Measurements from ENCODE around the gene SETSIP.

Gene SETSIP

DNA sequence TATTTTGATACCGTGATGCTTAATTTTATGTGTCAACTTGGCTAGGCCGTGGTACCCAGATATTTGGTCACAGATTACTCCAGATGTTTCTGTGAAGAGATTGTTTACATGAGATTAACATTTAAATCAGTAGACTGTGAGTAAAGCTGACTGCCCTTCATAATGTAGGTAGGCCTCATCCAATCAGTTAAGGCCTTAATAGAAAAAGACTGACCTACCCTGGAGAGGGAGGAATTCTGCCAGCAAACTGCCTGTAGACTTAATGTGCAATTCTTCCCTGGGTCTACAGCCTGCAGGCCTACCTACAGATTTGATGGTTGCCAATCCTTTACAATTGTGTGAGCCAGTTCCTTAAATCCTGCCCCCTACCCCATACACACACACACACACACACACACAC, 4.3 kb downstream of the SETSIP start:
- TF ChIP-seq POLR2AphosphoS5 (IDR thresholded peaks at IDR 0.05; ENCODE audit: low read depth, low read length) (no peak), PAX5 (IDR thresholded peaks at IDR 0.05; ENCODE audit: insufficient read depth, low read length, severe bottlenecking) (no peak)
- FAIRE-seq (no peak), DNase-seq (ENCODE audit: insufficient read length, low spot score) (no peak)

DNA sequence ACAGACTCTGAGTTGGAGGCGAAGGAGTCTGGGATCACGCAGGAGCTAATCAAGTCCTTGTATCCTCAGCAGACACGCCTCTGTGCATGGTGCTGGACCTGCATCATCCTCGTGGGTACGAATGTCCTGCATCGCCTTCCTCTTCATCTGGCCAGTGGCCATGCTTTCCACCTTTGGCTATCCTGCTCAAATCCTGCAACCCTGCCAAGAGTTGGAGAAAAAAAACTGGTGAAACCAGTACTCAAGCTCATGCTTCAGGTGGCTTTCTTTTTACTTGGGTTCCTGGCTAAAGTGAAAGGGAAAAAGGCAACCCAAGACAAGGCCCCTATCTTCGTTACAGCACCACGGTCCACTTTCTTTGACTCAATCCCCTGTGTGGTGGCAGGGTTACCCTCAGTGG, 8.9 kb downstream of the SETSIP start:
- FAIRE-seq (no peak), DNase-seq (ENCODE audit: insufficient read length, low spot score) (no peak)
- no peak for TF ChIP-seq POU2F2 (IDR thresholded peaks at IDR 0.05; ENCODE audit: low read depth, low read length)
- TF ChIP-seq POLR2AphosphoS5 (IDR thresholded peaks at IDR 0.05; ENCODE audit: low read depth, low read length) = no peak
- no peak for TF ChIP-seq TAF1 (IDR thresholded peaks at IDR 0.05; ENCODE audit: low read depth, low read length)
- no peak for TF ChIP-seq PAX5 (IDR thresholded peaks at IDR 0.05; ENCODE audit: insufficient read depth, low read length, severe bottlenecking)
- no peak for TF ChIP-seq POLR2A (IDR thresholded peaks at IDR 0.05; ENCODE audit: low read depth, low read length)
- TF ChIP-seq SPI1 (IDR thresholded peaks at IDR 0.05; ENCODE audit: low read depth, low read length) = no peak

DNA sequence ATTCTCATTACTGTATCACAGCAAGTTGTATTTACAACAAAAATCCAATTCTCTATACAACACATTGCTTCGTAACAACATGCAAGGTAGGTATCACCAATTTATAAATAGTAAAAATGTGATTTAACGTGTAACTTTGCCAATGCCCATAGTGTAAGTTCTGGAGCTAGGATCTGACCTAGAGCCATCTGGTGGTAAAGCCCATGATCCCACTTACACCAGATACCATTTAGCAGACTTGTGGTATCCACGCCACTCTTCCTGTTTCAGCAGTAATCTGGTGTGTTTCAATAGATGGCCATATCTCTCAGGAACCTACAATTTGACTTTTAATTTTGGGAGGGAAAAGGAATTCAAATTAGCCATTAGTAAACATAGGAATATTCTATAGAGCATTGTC, 10.2 kb downstream of the SETSIP start:
- no peak for FAIRE-seq
- DNase-seq (ENCODE audit: insufficient read length, low spot score) = no peak
- no peak for TF ChIP-seq POU2F2 (IDR thresholded peaks at IDR 0.05; ENCODE audit: low read depth, low read length)
- TF ChIP-seq SPI1 (IDR thresholded peaks at IDR 0.05; ENCODE audit: low read depth, low read length) = no peak
- TF ChIP-seq PAX5 (IDR thresholded peaks at IDR 0.05; ENCODE audit: insufficient read depth, low read length, severe bottlenecking) = no peak
- TF ChIP-seq TAF1 (IDR thresholded peaks at IDR 0.05; ENCODE audit: low read depth, low read length) = no peak
- TF ChIP-seq POLR2A (IDR thresholded peaks at IDR 0.05; ENCODE audit: low read depth, low read length) = no peak
- no peak for TF ChIP-seq POLR2AphosphoS5 (IDR thresholded peaks at IDR 0.05; ENCODE audit: low read depth, low read length)

DNA sequence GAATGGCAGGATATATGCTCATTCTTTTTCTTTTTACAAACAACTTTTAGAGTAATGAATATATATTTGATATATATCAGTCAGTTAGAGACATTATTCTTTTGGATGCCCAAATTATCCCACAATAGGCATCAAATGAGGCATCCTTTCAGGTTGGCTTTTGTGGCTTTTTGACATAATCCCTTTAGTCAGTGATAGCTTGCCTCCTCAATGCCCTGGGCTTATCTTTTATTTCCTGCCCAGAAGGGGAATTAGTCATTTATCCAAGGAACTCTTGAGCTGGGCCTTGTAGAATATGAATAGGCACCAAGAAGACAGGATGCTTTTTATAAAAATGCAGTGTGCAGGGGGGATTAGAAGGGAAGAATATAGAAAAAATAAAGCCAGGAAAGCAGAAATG, 23.3 kb downstream of the SETSIP start:
- no peak for FAIRE-seq
- no peak for TF ChIP-seq POU2F2 (IDR thresholded peaks at IDR 0.05; ENCODE audit: low read depth, low read length)
- no peak for TF ChIP-seq PAX5 (IDR thresholded peaks at IDR 0.05; ENCODE audit: insufficient read depth, low read length, severe bottlenecking)
- TF ChIP-seq POLR2A (IDR thresholded peaks at IDR 0.05; ENCODE audit: low read depth, low read length) = no peak
- no peak for TF ChIP-seq SPI1 (IDR thresholded peaks at IDR 0.05; ENCODE audit: low read depth, low read length)
- TF ChIP-seq TAF1 (IDR thresholded peaks at IDR 0.05; ENCODE audit: low read depth, low read length) = no peak
- TF ChIP-seq POLR2AphosphoS5 (IDR thresholded peaks at IDR 0.05; ENCODE audit: low read depth, low read length) = no peak

DNA sequence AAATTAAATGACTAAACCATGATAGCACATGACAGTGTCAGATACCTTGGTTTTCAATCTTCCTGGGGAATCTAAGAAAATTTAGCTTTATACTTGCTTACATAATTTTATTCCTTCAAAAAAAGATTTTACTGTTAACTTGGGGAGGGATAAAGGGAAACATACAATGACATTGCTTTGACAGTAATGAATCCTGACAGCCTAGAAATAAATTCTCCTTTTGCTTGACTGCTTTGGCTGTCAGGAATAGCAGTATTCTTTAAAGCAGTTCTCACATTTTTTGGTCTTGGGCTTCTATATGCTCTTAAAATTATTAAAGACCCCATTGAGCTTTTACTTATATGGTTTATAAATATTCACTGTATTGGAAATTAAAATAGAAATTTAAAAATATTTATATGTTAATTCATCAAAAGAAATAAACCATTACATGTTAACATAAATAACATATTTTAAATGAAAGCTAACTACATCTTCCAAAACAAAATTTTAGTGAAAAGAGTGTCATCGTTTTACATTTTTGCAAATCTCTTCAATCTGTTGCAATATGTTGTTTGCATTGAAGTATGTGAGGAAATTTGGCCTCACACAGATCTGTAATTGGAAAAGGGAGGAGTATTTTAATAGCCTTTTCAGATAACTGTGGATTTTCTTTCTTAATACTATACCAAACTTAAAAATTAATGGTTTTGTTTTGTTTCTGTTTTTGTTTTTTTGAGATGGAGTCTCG, 29.3 kb downstream of the SETSIP start:
- no peak for DNase-seq (ENCODE audit: insufficient read length, low spot score)
- no peak for TF ChIP-seq POU2F2 (IDR thresholded peaks at IDR 0.05; ENCODE audit: low read depth, low read length)
- no peak for TF ChIP-seq SPI1 (IDR thresholded peaks at IDR 0.05; ENCODE audit: low read depth, low read length)
- TF ChIP-seq TAF1 (IDR thresholded peaks at IDR 0.05; ENCODE audit: low read depth, low read length) = no peak
- TF ChIP-seq POLR2A (IDR thresholded peaks at IDR 0.05; ENCODE audit: low read depth, low read length) = no peak
- TF ChIP-seq POLR2AphosphoS5 (IDR thresholded peaks at IDR 0.05; ENCODE audit: low read depth, low read length) = no peak
- TF ChIP-seq PAX5 (IDR thresholded peaks at IDR 0.05; ENCODE audit: insufficient read depth, low read length, severe bottlenecking) = no peak
- no peak for FAIRE-seq

More for the DNA sequence above, 23.3 kb downstream of the SETSIP start:
- no peak for DNase-seq (ENCODE audit: insufficient read length, low spot score)

DNA sequence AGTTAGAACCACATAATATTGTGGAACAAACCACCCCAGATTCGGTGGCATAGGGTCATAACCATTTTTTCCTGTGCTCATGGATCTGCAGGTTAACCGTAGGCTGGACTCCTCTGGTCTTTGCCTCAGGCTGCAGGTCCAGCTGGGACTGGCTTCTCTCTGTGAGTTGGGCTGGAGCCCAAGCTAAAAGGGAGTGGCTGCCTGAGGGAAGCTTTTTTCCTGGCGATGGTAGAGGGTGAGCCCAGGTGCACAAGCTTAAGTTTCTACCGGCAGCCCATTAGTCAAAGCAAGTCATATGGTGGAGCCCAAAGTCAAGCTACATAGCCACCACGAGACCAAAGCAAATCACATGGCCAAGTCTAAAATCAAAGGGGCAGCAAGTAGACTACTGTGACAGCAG, 31.6 kb downstream of the SETSIP start:
- TF ChIP-seq POLR2A (IDR thresholded peaks at IDR 0.05; ENCODE audit: low read depth, low read length) = no peak
- TF ChIP-seq POU2F2 (IDR thresholded peaks at IDR 0.05; ENCODE audit: low read depth, low read length) = no peak
- TF ChIP-seq TAF1 (IDR thresholded peaks at IDR 0.05; ENCODE audit: low read depth, low read length) = no peak
- TF ChIP-seq POLR2AphosphoS5 (IDR thresholded peaks at IDR 0.05; ENCODE audit: low read depth, low read length) = no peak
- no peak for TF ChIP-seq PAX5 (IDR thresholded peaks at IDR 0.05; ENCODE audit: insufficient read depth, low read length, severe bottlenecking)
- no peak for TF ChIP-seq SPI1 (IDR thresholded peaks at IDR 0.05; ENCODE audit: low read depth, low read length)
- FAIRE-seq = no peak
- no peak for DNase-seq (ENCODE audit: insufficient read length, low spot score)

DNA sequence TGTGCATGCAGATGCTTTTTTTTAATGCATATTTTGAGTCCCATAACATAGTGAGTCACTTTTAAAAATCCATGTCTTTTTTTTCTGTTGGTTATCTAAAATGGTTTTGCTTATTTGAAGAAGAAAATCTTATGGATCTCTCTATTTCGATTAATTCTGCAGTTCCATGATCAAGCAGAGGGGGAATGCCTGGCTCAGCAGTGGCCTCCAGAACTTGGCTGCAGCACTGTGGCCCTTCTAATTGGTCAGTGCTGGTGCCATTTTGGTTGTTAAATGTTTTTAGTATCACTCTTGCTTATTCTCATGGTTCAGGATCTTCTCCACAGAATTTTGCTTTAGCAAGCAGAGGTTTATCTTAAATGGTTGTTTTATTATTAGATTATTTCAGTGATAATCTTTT, 34.2 kb downstream of the SETSIP start:
- TF ChIP-seq POU2F2 (IDR thresholded peaks at IDR 0.05; ENCODE audit: low read depth, low read length) = no peak
- no peak for TF ChIP-seq SPI1 (IDR thresholded peaks at IDR 0.05; ENCODE audit: low read depth, low read length)
- TF ChIP-seq PAX5 (IDR thresholded peaks at IDR 0.05; ENCODE audit: insufficient read depth, low read length, severe bottlenecking) = no peak
- no peak for TF ChIP-seq POLR2AphosphoS5 (IDR thresholded peaks at IDR 0.05; ENCODE audit: low read depth, low read length)
- no peak for TF ChIP-seq TAF1 (IDR thresholded peaks at IDR 0.05; ENCODE audit: low read depth, low read length)
- no peak for TF ChIP-seq POLR2A (IDR thresholded peaks at IDR 0.05; ENCODE audit: low read depth, low read length)
- no peak for DNase-seq (ENCODE audit: insufficient read length, low spot score)
- no peak for FAIRE-seq

DNA sequence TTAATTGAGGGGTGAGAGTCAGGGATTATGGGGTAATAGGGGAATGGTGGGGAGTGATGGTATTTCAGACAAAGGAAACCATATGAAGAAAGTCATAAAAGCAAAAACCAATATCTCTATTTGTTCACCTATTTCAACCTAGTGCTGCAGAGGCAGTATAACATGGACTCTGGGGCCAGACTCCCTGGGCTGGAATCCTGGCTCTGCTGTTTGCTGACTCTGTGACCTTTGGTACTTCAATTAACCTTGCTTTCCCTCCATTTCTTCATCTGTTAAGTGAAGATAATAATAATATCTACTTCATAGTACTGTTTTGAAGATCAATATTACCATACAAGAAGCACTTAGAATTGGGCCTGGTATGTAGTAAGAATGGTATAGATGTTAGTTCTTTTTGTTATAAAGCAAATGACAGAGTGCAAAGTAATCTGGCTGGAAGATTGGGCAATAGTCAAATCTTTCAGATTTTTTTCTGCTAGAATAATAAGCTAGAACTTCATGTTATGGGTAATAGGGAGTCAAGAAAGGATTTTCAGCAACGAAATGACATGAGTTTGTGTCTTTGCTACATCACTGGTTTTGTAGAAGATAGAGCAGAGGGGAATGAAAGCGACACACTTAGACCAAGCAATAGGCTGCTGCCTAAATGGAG, 36.4 kb downstream of the SETSIP start:
- FAIRE-seq (no peak), DNase-seq (ENCODE audit: insufficient read length, low spot score) (no peak)
- no peak for TF ChIP-seq TAF1 (IDR thresholded peaks at IDR 0.05; ENCODE audit: low read depth, low read length)
- TF ChIP-seq POU2F2 (IDR thresholded peaks at IDR 0.05; ENCODE audit: low read depth, low read length) = no peak
- TF ChIP-seq POLR2AphosphoS5 (IDR thresholded peaks at IDR 0.05; ENCODE audit: low read depth, low read length) = no peak
- no peak for TF ChIP-seq PAX5 (IDR thresholded peaks at IDR 0.05; ENCODE audit: insufficient read depth, low read length, severe bottlenecking)
- TF ChIP-seq POLR2A (IDR thresholded peaks at IDR 0.05; ENCODE audit: low read depth, low read length) = no peak
- TF ChIP-seq SPI1 (IDR thresholded peaks at IDR 0.05; ENCODE audit: low read depth, low read length) = no peak

DNA sequence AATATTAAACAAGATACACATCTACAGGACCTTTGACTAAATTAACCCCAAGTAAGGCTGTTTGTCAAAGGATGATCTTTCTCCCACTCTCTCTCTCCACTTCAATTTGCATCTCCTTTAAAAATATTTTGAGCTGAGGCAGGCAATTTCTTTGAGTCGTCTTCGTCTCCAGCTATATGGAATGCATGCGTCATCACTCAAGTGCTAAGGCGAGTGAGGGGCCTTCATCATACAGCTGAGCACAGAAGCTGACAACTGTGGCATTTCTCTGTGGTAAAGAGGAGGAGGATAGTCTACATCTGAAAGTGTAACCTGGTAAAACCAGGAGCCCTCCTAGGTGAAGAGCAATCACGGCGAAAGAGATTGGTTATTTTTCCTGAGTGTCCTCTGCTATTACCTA, 37.8 kb downstream of the SETSIP start:
- DNase-seq (ENCODE audit: insufficient read length, low spot score) (no peak), FAIRE-seq (no peak)
- TF ChIP-seq TAF1 (IDR thresholded peaks at IDR 0.05; ENCODE audit: low read depth, low read length) (no peak), PAX5 (IDR thresholded peaks at IDR 0.05; ENCODE audit: insufficient read depth, low read length, severe bottlenecking) (no peak), SPI1 (IDR thresholded peaks at IDR 0.05; ENCODE audit: low read depth, low read length) (no peak), POLR2A (IDR thresholded peaks at IDR 0.05; ENCODE audit: low read depth, low read length) (no peak), POU2F2 (IDR thresholded peaks at IDR 0.05; ENCODE audit: low read depth, low read length) (no peak), POLR2AphosphoS5 (IDR thresholded peaks at IDR 0.05; ENCODE audit: low read depth, low read length) (no peak)
